B cell (primary cell): ENCODE measurements around the gene GRPEL2. TPM values are rescaled to one million over a fixed set of nuclear protein-coding genes. Genes with fewer than 3 reads are reported as not detected.

Experiments used
- ATAC-seq: fragments of 200-7000 bp; cut with Tn5 transposase; one replicate; pipeline ENCODE4 v1.10.0; 2021; ENCODE audit warnings: low read depth, mild to moderate bottlenecking, moderate number of reproducible peaks, moderate library complexity
- CTCF ChIA-PET: fragments of 350-600 bp; sonication (Branson Sonifier 250); formaldehyde crosslinking; loops from one replicate; lab custom pipeline; 2021; ENCODE audit warnings: antibody characterized with exemption, inconsistent platforms; lab: Charles Lee
- POLR2A ChIA-PET: fragments of 350-600 bp; sonication (Branson Sonifier 250); formaldehyde crosslinking; loops from one replicate; lab custom pipeline; 2021; ENCODE audit warnings: antibody characterized with exemption; lab: Charles Lee
- DNase-seq: peaks from one replicate; pipeline ENCODE4 v3.0.0; 2013
- H2AFZ ChIP-seq: 2 replicates; pipeline ENCODE4 v1.6.1; 2012; ENCODE audit warnings: mild to moderate bottlenecking, low read depth, low read length; ENCODE audit not compliant: insufficient read depth, poor library complexity, severe bottlenecking
- H3K27ac ChIP-seq, 2 donors: 1 replicate in 1 of 2; 2 replicates in 1 of 2; pipeline ENCODE4 v1.5.1; 2012 to 2013; ENCODE audit warnings: low read length in 2 of 2, mild to moderate bottlenecking in 2 of 2, moderate library complexity in 1 of 2
- H3K27me3 ChIP-seq, 4 experiments: fragments of 200-600 bp in 1 of 4; sonication (generic) in 1 of 4; replicated peaks in 1 of 4; 1 replicate in 2 of 4; 2 replicates in 2 of 4; pipeline versions ENCODE4 v1.6.1 to v1.7.0; 2013 to 2016; ENCODE audit warnings: low read length in 3 of 4, mild to moderate bottlenecking in 2 of 4, mixed read lengths in 1 of 4, moderate library complexity in 1 of 4; ENCODE audit not compliant: insufficient read depth in 4 of 4, control insufficient read depth in 3 of 4; ENCODE audit errors: control extremely low read depth in 1 of 4
- H3K36me3 ChIP-seq, 2 experiments: replicated peaks in 1 of 2; 1 replicate in 1 of 2; 2 replicates in 1 of 2; pipeline versions ENCODE4 v1.6.1 to v1.7.1; 2013; ENCODE audit warnings: low read length in 1 of 2; ENCODE audit not compliant: insufficient read depth in 2 of 2, control insufficient read depth in 1 of 2; ENCODE audit errors: control extremely low read depth in 1 of 2, extremely low read depth in 1 of 2
- H3K4me1 ChIP-seq, 2 donors: fragments of 200-600 bp in 1 of 2; sonication (generic) in 1 of 2; 1 replicate in 1 of 2; 2 replicates in 1 of 2; pipeline versions ENCODE4 v1.5.1 to v1.6.1; 2013 to 2017; ENCODE audit warnings: low read length in 2 of 2; ENCODE audit not compliant: control insufficient read depth in 2 of 2, insufficient read depth in 2 of 2
- H3K4me2 ChIP-seq: replicated peaks from 2 replicates; pipeline ENCODE3; 2012; ENCODE audit warnings: mild to moderate bottlenecking, low read depth, low read length; ENCODE audit not compliant: poor library complexity, severe bottlenecking
- H3K4me3 ChIP-seq, 5 experiments: fragments of 200-600 bp in 1 of 5; sonication (generic) in 1 of 5; 1 replicate in 3 of 5; 2 replicates in 2 of 5; pipeline versions ENCODE4 v1.5.1 to v1.7.0; 2011 to 2016; ENCODE audit warnings: low read length in 4 of 5, mild to moderate bottlenecking in 4 of 5, low read depth in 2 of 5, control low read depth in 1 of 5, moderate library complexity in 1 of 5; ENCODE audit not compliant: insufficient read depth in 1 of 5; ENCODE audit errors: control extremely low read depth in 1 of 5, extremely low read depth in 1 of 5
- H3K79me2 ChIP-seq: fragments of 200-600 bp; sonication (generic); one replicate; pipeline ENCODE4 v1.6.0; 2016; ENCODE audit warnings: low read length; ENCODE audit not compliant: control insufficient read depth, insufficient read depth
- H3K9ac ChIP-seq: fragments of 200-600 bp; sonication (generic); 2 replicates; pipeline ENCODE4 v1.6.1; 2017; ENCODE audit warnings: mild to moderate bottlenecking, low read length, moderate library complexity
- H3K9me3 ChIP-seq, 3 donors: one replicate each; pipeline versions ENCODE4 v1.6.1 to v1.7.1; 2013; ENCODE audit warnings: low read length in 2 of 3; ENCODE audit not compliant: control insufficient read depth in 2 of 3, insufficient read depth in 1 of 3; ENCODE audit errors: control extremely low read depth in 1 of 3
- H4K20me1 ChIP-seq: 2 replicates; pipeline ENCODE4 v1.6.0; 2012; ENCODE audit warnings: mild to moderate bottlenecking, low read length; ENCODE audit not compliant: insufficient read depth, control insufficient read depth, poor library complexity, severe bottlenecking
- H3K27ac Mint-ChIP-seq: one replicate; pipeline ENCODE4 v1.8.0; 2021; ENCODE audit warnings: mixed read lengths
- H3K27me3 Mint-ChIP-seq: one replicate; pipeline ENCODE4 v1.8.0; 2021; ENCODE audit warnings: mixed read lengths
- H3K4me1 Mint-ChIP-seq: one replicate; pipeline ENCODE4 v1.8.0; 2021; ENCODE audit warnings: mixed read lengths
- H3K4me3 Mint-ChIP-seq: one replicate; pipeline ENCODE4 v1.8.0; 2021; ENCODE audit warnings: mixed read lengths
- H3K9me3 Mint-ChIP-seq: one replicate; pipeline ENCODE4 v1.8.0; 2022; ENCODE audit warnings: mixed read lengths; ENCODE audit not compliant: insufficient read depth
- CTCF ChIP-seq: fragments of 200-600 bp; IDR thresholded peaks from one replicate; pipeline ENCODE4 v1.8.0; 2022; ENCODE audit warnings: antibody characterized with exemption, mild to moderate bottlenecking
- EZH2 ChIP-seq: IDR thresholded peaks from 2 replicates; pipeline ENCODE4 v1.6.1; 2012; ENCODE audit warnings: borderline replicate concordance, low read depth, mild to moderate bottlenecking, moderate library complexity, low read length; ENCODE audit not compliant: insufficient read depth, poor library complexity, severe bottlenecking
- WGBS: methylation state at CpG from one replicate; pipeline ENCODE4 v1.1.5; 2013; ENCODE audit warnings: missing lambda C conversion rate; ENCODE audit not compliant: insufficient coverage; 5-methylcytosine and 5-hydroxymethylcytosine counted together
- intact Hi-C: fragments of 100-400 bp; cut with micrococcal nuclease; formaldehyde crosslinking; loops from one replicate; pipeline ENCODE4 v1.10.0; 2022
- polyA plus RNA-seq: library from polyadenylated mRNA; depleted of rRNA; stranded (reverse); fragments of >200 nt; gene quantifications from 2 replicates; pipeline ENCODE4 v1.2.3, GENCODE V29; 2012
- total RNA-seq, 2 donors: library from RNA; stranded (reverse); fragments of 120-200 nt in 1 of 2; gene quantifications; 1 replicate in 1 of 2; 2 replicates in 1 of 2; pipeline versions ENCODE4 v1.2.3 to v1.2.4, GENCODE V29; 2013 to 2022

Gene GRPEL2
- total and polyA plus RNA-seq, 2 donors (not counting 1 experiment from before 2014, with no cell fraction given) = 1.1 to 12.1 TPM

GRCh38 chr5:149363358-149363757, 18.1 kb downstream of the GRPEL2 start:
- intact Hi-C loops = no loop called here
- peaks cover 13% of the 10 kb centered on the region for H3K4me1 Mint-ChIP-seq

GRCh38 chr5:149363936-149364335, 18.6 kb downstream of the GRPEL2 start:
- Histone ChIP-seq H4K20me1 (no peaks in the 10 kb centered on the region), H3K36me3 (peaks cover 0 to 3% of the 10 kb centered on the region in 2 experiments), H3K27me3 (no peaks in the 10 kb centered on the region), H3K4me1 (peaks cover 0 to 6% of the 10 kb centered on the region in 2 donors), H3K9ac (no peak overlapping the region), H3K27ac (no peak overlapping the region), H3K9me3 (no peaks in the 10 kb centered on the region), H3K4me2 (no peak overlapping the region), H2AFZ (no peak overlapping the region), H3K4me3 (no peak overlapping the region), H3K79me2 (peaks cover 4% of the 10 kb centered on the region)
- TF ChIP-seq EZH2 (no peak), CTCF (no peak)
- Mint-ChIP-seq H3K4me3 (no peak overlapping the region), H3K27ac (no peak overlapping the region), H3K4me1 (peaks cover 7% of the 10 kb centered on the region), H3K27me3 (no peaks in the 10 kb centered on the region), H3K9me3 (no peaks in the 10 kb centered on the region)
- POLR2A ChIA-PET = no interaction called here
- intact Hi-C loops = no loop called here
- ATAC-seq = no peak
- CTCF ChIA-PET = interaction anchor here (1.2 to 3.1 kb wide), 3 partner anchors 8 to 9 kb away, joined by 3 to 11 read pairs (median 4); no protein-coding TSS in a partner anchor
- no peak for DNase-seq
- WGBS = 97% methylated on average over 9 of the region's 9 CpGs

More at GRCh38 chr5:149363358-149363757, 18.1 kb downstream of the GRPEL2 start:
- Histone ChIP-seq H3K27ac (no peak overlapping the region), H3K4me3 (no peak overlapping the region), H3K4me1 (peaks cover 4 to 10% of the 10 kb centered on the region in 2 donors), H3K79me2 (peaks cover 4% of the 10 kb centered on the region), H3K36me3 (peaks cover 0 to 3% of the 10 kb centered on the region in 2 experiments), H3K9me3 (peaks cover 0 to under 1% (median 0%) of the 10 kb centered on the region in 3 donors), H3K27me3 (no peaks in the 10 kb centered on the region), H3K9ac (no peak overlapping the region), H2AFZ (no peak overlapping the region), H3K4me2 (no peak overlapping the region), H4K20me1 (no peaks in the 10 kb centered on the region)
- TF ChIP-seq CTCF = no peak
- no peak for TF ChIP-seq EZH2
- Mint-ChIP-seq H3K27me3 (no peaks in the 10 kb centered on the region), H3K4me3 (no peak overlapping the region), H3K27ac (no peak overlapping the region), H3K9me3 (no peaks in the 10 kb centered on the region)
- ChIA-PET CTCF (interaction anchor here (1.2 to 1.6 kb wide), 2 partner anchors 8 to 10 kb away, joined by 3 to 4 read pairs; no protein-coding TSS in a partner anchor), POLR2A (no interaction called here)
- ATAC-seq (no peak), DNase-seq (no peak)
